IPS DF 4.7 (cell line): ENCODE data around the gene GATB.

ENCODE experiments used
- DNase-seq: peaks from one replicate; pipeline ENCODE4 v3.0.0-alpha.2; 2013; ENCODE audit warnings: low spot score; ENCODE audit errors: extremely low read depth

The GATB gene

GRCh38 chr4:151653548-151653918, 107.3 kb downstream of the GATB start:
- no peak for DNase-seq

- no peak for DNase-seq
Observed at GRCh38 chr4:151652841-151653547, 107.8 kb downstream of the GATB start.

- DNase-seq, result no peak
Observed at GRCh38 chr4:151651496-151651895, 109.3 kb downstream of the GATB start.

GRCh38 chr4:151649479-151649878, 111.3 kb downstream of the GATB start:
- DNase-seq, result no peak

- no peak for DNase-seq
Observed at GRCh38 chr4:151646322-151646721, 114.5 kb downstream of the GATB start.

- peak; percentile 22 for DNase-seq
Observed at GRCh38 chr4:151644622-151645021, 116.2 kb downstream of the GATB start.

- DNase-seq, result no peak
Observed at GRCh38 chr4:151643564-151643963, 117.2 kb downstream of the GATB start.

- DNase-seq, result no peak
Observed at GRCh38 chr4:151641983-151642382, 118.8 kb downstream of the GATB start.

GRCh38 chr4:151641167-151641566, 119.6 kb downstream of the GATB start:
- DNase-seq, result no peak

- DNase-seq, result no peak
Observed at GRCh38 chr4:151640381-151640780, 120.4 kb downstream of the GATB start.

GRCh38 chr4:151638295-151638858, 122.4 kb downstream of the GATB start:
- DNase-seq, result no peak

- DNase-seq, result no peak
Observed at GRCh38 chr4:151631349-151631748, 129.5 kb downstream of the GATB start.

- DNase-seq, result no peak
Observed at GRCh38 chr4:151629097-151629783, 131.6 kb downstream of the GATB start.

GRCh38 chr4:151628001-151628608, 132.7 kb downstream of the GATB start:
- DNase-seq, result no peak

- no peak for DNase-seq
Observed at GRCh38 chr4:151627491-151627890, 133.3 kb downstream of the GATB start.

- DNase-seq, result no peak
Observed at GRCh38 chr4:151626751-151627150, 134.1 kb downstream of the GATB start.

- no peak for DNase-seq
Observed at GRCh38 chr4:151626228-151626627, 134.6 kb downstream of the GATB start.

GRCh38 chr4:151624626-151625565, 135.9 kb downstream of the GATB start:
- no peak for DNase-seq
